Upper lobe of left lung (tissue), 6 donors: ENCODE results near the gene IP6K1. TPM values are rescaled to one million over a fixed set of nuclear protein-coding genes. Genes with fewer than 3 reads are reported as not detected.
A peak's percentile ranks its signal among the peaks of the same experiment; 100 is the strongest.

Experiments used
- ATAC-seq, 2 donors: fragments of 200-7000 bp; cut with Tn5 transposase; one replicate each; pipeline ENCODE4 v1.9.1; 2022; ENCODE audit warnings: mild to moderate bottlenecking in 2 of 2, moderate library complexity in 2 of 2; ENCODE audit not compliant: low FRiP score in 2 of 2
- DNase-seq, 2 donors: peaks; one replicate each; pipeline ENCODE4 v3.0.0-alpha.2; 2019 to 2020
- H3K27ac ChIP-seq, 4 donors: fragments of 200-600 bp; sonication (generic); one replicate each; pipeline ENCODE4 v1.5.1; 2016 to 2019
- H3K27me3 ChIP-seq, 4 donors: fragments of 200-600 bp; sonication (generic); one replicate each; pipeline ENCODE4 v1.5.1; 2017 to 2019
- H3K36me3 ChIP-seq, 4 donors: fragments of 200-600 bp; sonication (generic); one replicate each; pipeline ENCODE4 v1.5.1; 2016 to 2019
- H3K4me1 ChIP-seq, 4 donors: fragments of 200-600 bp; sonication (generic); one replicate each; pipeline ENCODE4 v1.5.1; 2018 to 2019
- H3K4me3 ChIP-seq, 4 donors: fragments of 200-600 bp; sonication (generic); one replicate each; pipeline ENCODE4 v1.5.1; 2017 to 2019; ENCODE audit warnings: mild to moderate bottlenecking in 2 of 4, moderate library complexity in 1 of 4
- H3K9me3 ChIP-seq, 4 donors: fragments of 200-600 bp; sonication (generic); one replicate each; pipeline ENCODE4 v1.5.1; 2018 to 2019
- CTCF ChIP-seq, 6 experiments: fragments of 450-650 bp in 4 of 6; fragments of 200-600 bp in 2 of 6; sonication (generic) in 2 of 6; IDR thresholded peaks; one replicate each; pipeline ENCODE4 v1.5.1; 2016 to 2019; ENCODE audit warnings: antibody characterized with exemption in 6 of 6
- EP300 ChIP-seq, 4 donors: sonication (generic); formaldehyde crosslinking; IDR thresholded peaks; one replicate each; pipeline ENCODE4 v1.5.1; 2017; ENCODE audit warnings: antibody characterized with exemption in 4 of 4, control low read depth in 2 of 4
- POLR2A ChIP-seq, 4 donors: fragments of 450-650 bp; IDR thresholded peaks; one replicate each; pipeline ENCODE4 v1.5.1; 2016 to 2017; ENCODE audit warnings: antibody characterized with exemption in 4 of 4, mild to moderate bottlenecking in 2 of 4
- POLR2AphosphoS5 ChIP-seq, 2 donors: sonication (generic); formaldehyde crosslinking; IDR thresholded peaks; one replicate each; pipeline ENCODE4 v1.5.1; 2017; ENCODE audit warnings: antibody characterized with exemption in 2 of 2
- WGBS, 2 donors: methylation state at CpG; one replicate each; pipeline ENCODE4 v1.1.5; 2017 to 2018; 5-methylcytosine and 5-hydroxymethylcytosine counted together
- total RNA-seq, 6 donors: library from RNA; depleted of rRNA in 4 of 6; stranded (reverse); fragments of >200 nt in 4 of 6; gene quantifications; one replicate each; pipeline versions ENCODE4 v1.1.0 to v1.2.1, GENCODE V29; 2016 to 2021
- donor health status: DM: no; HTN: no; CAD: no; lungs with moderate emphysema.
- donor health status: DM: no; HTN: yes; CAD: no; lungs with severe emphysema.

The IP6K1 gene
- total RNA-seq, 6 donors from 2014 or later, result 42.0 to 63.9 (median 49.7) TPM

GRCh38 chr3:49724586-49724985 lies 61.8 kb downstream of the IP6K1 start:
- peaks cover 21 to 40% (median 23%) of the 10 kb centered on the region in 4 donors for H3K4me1 ChIP-seq

GRCh38 chr3:49723628-49724551 lies 62.5 kb downstream of the IP6K1 start, which contains the start of gene GMPPB:
GMPPB (minus strand) TSS chr3:49723951; CDS start chr3:49723726, 225 bp downstream.
- 0% methylated on average over 7 to 52 of the region's 102 CpGs for WGBS, 2 donors
- TF ChIP-seq POLR2A (IDR thresholded peaks at IDR 0.05), result peak in 2 of 4 donors; percentile 39 to 87
- peak; percentile 75 for TF ChIP-seq POLR2AphosphoS5 (IDR thresholded peaks at IDR 0.05)
- no peak for TF ChIP-seq EP300 (IDR thresholded peaks at IDR 0.05)
- peak in 2 of 6 experiments; percentile 7 to 13 for TF ChIP-seq CTCF (IDR thresholded peaks at IDR 0.05)
- H3K36me3 ChIP-seq, result peaks cover 15 to 61% (median 35%) of the 10 kb centered on the region in 4 donors

More at GRCh38 chr3:49724586-49724985, 61.8 kb downstream of the IP6K1 start:
- peak overlapping the region; percentile 30 to 94 (median 76) for H3K4me3 ChIP-seq
- H3K27ac ChIP-seq, result peak overlapping the region; percentile 84 to 96 (median 92)
- no peak for ATAC-seq
- 28 to 38% methylated on average over 5 to 6 of the region's 6 CpGs for WGBS, 2 donors
- H3K9me3 ChIP-seq, result no peaks in the 10 kb centered on the region
- H3K27me3 ChIP-seq, result no peaks in the 10 kb centered on the region
- peaks cover 15 to 66% (median 36%) of the 10 kb centered on the region in 4 donors for H3K36me3 ChIP-seq
- no peak for TF ChIP-seq POLR2AphosphoS5 (IDR thresholded peaks at IDR 0.05)
- TF ChIP-seq POLR2A (IDR thresholded peaks at IDR 0.05), result no peak
- TF ChIP-seq EP300 (IDR thresholded peaks at IDR 0.05), result no peak
- no peak for TF ChIP-seq CTCF (IDR thresholded peaks at IDR 0.05)
- peak in 1 of 2 donors; percentile 34 for DNase-seq

GRCh38 chr3:49723296-49723627 lies 63.1 kb downstream of the IP6K1 start:
- Histone ChIP-seq H3K9me3 (no peaks in the 10 kb centered on the region), H3K27me3 (no peaks in the 10 kb centered on the region), H3K36me3 (peaks cover 15 to 56% (median 34%) of the 10 kb centered on the region in 4 donors), H3K4me3 (peak overlapping the region; percentile 67 to 94 (median 86)), H3K4me1 (peaks cover 28 to 53% (median 34%) of the 10 kb centered on the region in 4 donors), H3K27ac (peak overlapping the region; percentile 91 to 96 (median 93))
- WGBS, 2 donors, result 0 to 4% methylated on average over 3 to 8 of the region's 20 CpGs
- ATAC-seq (peak in 1 of 2 donors; percentile 17), DNase-seq (peak in 1 of 2 donors; percentile 89)
- TF ChIP-seq POLR2A (IDR thresholded peaks at IDR 0.05), result no peak
- no peak for TF ChIP-seq EP300 (IDR thresholded peaks at IDR 0.05)
- no peak for TF ChIP-seq CTCF (IDR thresholded peaks at IDR 0.05)
- TF ChIP-seq POLR2AphosphoS5 (IDR thresholded peaks at IDR 0.05), result no peak

More at GRCh38 chr3:49723628-49724551, 62.5 kb downstream of the IP6K1 start, which contains the start of gene GMPPB:
- DNase-seq, result peak; percentile 99
- H3K9me3 ChIP-seq, result no peaks in the 10 kb centered on the region
- H3K27ac ChIP-seq, result peak within 1 kb of the TSS; percentile 91 to 96 (median 93)
- H3K4me3 ChIP-seq, result peak within 1 kb of the TSS; percentile 67 to 94 (median 86)
- no peaks in the 10 kb centered on the region for H3K27me3 ChIP-seq
- peaks cover 24 to 47% (median 28%) of the 10 kb centered on the region in 4 donors for H3K4me1 ChIP-seq
- peak; percentile 94 to 95 for ATAC-seq

DNA sequence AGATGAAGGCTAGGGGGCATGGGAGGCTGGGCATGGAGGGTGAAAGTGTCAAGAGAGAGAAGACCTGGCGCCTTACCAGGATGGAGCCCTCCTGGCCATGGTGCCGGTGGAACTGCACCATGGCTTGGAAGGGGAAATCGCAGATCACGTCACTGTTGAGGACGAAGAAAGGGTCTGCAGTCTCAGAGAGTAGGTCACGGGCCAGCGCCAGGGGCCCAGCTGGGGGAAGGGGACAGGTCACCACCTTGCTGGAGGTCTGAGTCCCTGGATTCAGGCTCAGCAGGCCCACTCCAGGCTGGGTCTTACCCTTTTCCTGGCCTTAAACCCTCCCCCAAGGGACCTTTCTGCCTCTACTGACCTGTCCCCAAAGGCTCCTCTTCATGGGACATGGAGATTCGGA lies 63.4 kb downstream of the IP6K1 start:
- no peaks in the 10 kb centered on the region for H3K9me3 ChIP-seq
- DNase-seq (peak in 1 of 2 donors; percentile 77), ATAC-seq (no peak)
- peak overlapping the region; percentile 91 to 96 (median 93) for H3K27ac ChIP-seq
- peaks cover 12 to 53% (median 32%) of the 10 kb centered on the region in 4 donors for H3K36me3 ChIP-seq
- H3K27me3 ChIP-seq, result no peaks in the 10 kb centered on the region
- WGBS, 2 donors, result 57 to 78% methylated on average over 8 of the region's 8 CpGs
- H3K4me3 ChIP-seq, result peak overlapping the region; percentile 67 to 94 (median 86)
- peaks cover 28 to 57% (median 34%) of the 10 kb centered on the region in 4 donors for H3K4me1 ChIP-seq
- TF ChIP-seq CTCF (IDR thresholded peaks at IDR 0.05) (no peak), EP300 (IDR thresholded peaks at IDR 0.05) (no peak), POLR2A (IDR thresholded peaks at IDR 0.05) (no peak), POLR2AphosphoS5 (IDR thresholded peaks at IDR 0.05) (no peak)
